Naive thymus-derived CD8-positive, alpha-beta T cell (primary cell): ENCODE measurements around the gene OR5H15. TPM values are rescaled to one million over a fixed set of nuclear protein-coding genes. Genes with fewer than 3 reads are reported as not detected.
"Not testable (repeated sequence)": the region's sequence is repeated elsewhere in the genome, so short reads cannot be mapped to it uniquely, and the experiment has no call there.

ENCODE experiments used
- ATAC-seq, 2 donors: fragments of 150-1000 bp; cut with Tn5 transposase in 1 of 2; sonication (Bioruptor Pico), chemical (Tn5 transposase) in 1 of 2; 1 replicate in 1 of 2; 2 replicates in 1 of 2; pipeline ENCODE4 v1.10.0; 2021; ENCODE audit warnings: mild to moderate bottlenecking in 2 of 2, moderate library complexity in 2 of 2
- POLR2A ChIA-PET: fragments of 350-600 bp; sonication (Branson Sonifier 250); formaldehyde crosslinking; loops from one replicate; lab custom pipeline; 2021; ENCODE audit warnings: antibody characterized with exemption; lab: Charles Lee
- DNase-seq, 10 donors: peaks; one replicate each; pipeline versions ENCODE4 v3.0.0 to v3.0.0-alpha.2; 2020 to 2022
- H3K27ac Mint-ChIP-seq, 10 donors: one replicate each; pipeline ENCODE4 v1.8.0; 2020 to 2022; ENCODE audit warnings: mild to moderate bottlenecking in 10 of 10, mixed read lengths in 10 of 10, moderate library complexity in 4 of 10, inconsistent platforms in 1 of 10
- H3K27me3 Mint-ChIP-seq, 5 donors: one replicate each; pipeline ENCODE4 v1.8.0; 2021 to 2022; ENCODE audit warnings: mixed read lengths in 5 of 5
- H3K36me3 Mint-ChIP-seq, 3 donors: one replicate each; pipeline ENCODE4 v1.8.0; 2020 to 2022; ENCODE audit warnings: mixed read lengths in 3 of 3, mild to moderate bottlenecking in 2 of 3, inconsistent platforms in 1 of 3
- H3K4me1 Mint-ChIP-seq, 4 donors: one replicate each; pipeline ENCODE4 v1.8.0; 2021 to 2022; ENCODE audit warnings: mixed read lengths in 4 of 4
- H3K4me3 Mint-ChIP-seq, 10 donors: one replicate each; pipeline ENCODE4 v1.8.0; 2020 to 2022; ENCODE audit warnings: mild to moderate bottlenecking in 10 of 10, mixed read lengths in 10 of 10, moderate library complexity in 6 of 10, inconsistent platforms in 1 of 10
- H3K9me3 Mint-ChIP-seq, 9 donors: one replicate each; pipeline ENCODE4 v1.8.0; 2020 to 2022; ENCODE audit warnings: mixed read lengths in 9 of 9, mild to moderate bottlenecking in 3 of 9, inconsistent platforms in 1 of 9, moderate library complexity in 1 of 9
- polyA plus RNA-seq, 3 donors: library from polyadenylated mRNA; unstranded; fragments of 300-500 nt; fragmentation: Illumina TruSeq; gene quantifications; one replicate each; pipeline ENCODE4 v1.2.3, GENCODE V29; 2021
- total RNA-seq, 8 experiments: library from RNA in 2 of 8; stranded (reverse) in 2 of 8; gene quantifications; one replicate each; pipeline ENCODE4 v1.2.3 and lab custom pipeline; 2021 to 2026

OR5H15 gene
- not detected for total RNA-seq
- polyA plus RNA-seq = not detected
- 0 reads per million in 6 experiments for total RNA-seq (lab: John Stamatoyannopoulos, UW)

DNA sequence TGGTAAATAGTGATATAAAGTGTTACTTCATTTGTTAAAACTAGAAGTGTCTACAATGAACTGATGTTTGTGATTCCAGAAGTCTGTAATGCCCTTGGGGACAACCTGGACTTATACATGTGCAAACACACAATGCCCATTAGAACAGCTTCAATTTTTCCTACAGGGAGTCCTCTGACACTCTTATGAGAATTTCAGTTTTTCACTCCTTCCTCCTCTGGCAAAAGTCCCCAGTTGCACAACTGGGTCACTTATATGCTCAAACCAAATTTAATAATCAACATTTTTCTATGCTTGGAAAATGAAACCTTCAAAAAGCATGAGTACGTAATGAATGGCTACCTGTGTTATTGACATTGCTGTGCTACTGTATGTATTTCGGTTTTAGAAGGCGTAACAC, at the start of gene OR5H15:
Gene OR5H15, plus strand, starts transcription at position 301 of the 400 bp plus-strand sequence. CDS start 2,004 bp downstream, outside the sequence.
- no peaks in the 10 kb centered on the region for H3K36me3 Mint-ChIP-seq
- H3K9me3 Mint-ChIP-seq = no peaks in the 10 kb centered on the region
- no peaks in the 10 kb centered on the region for H3K4me1 Mint-ChIP-seq
- no peak within 1 kb of the TSS for H3K4me3 Mint-ChIP-seq
- peaks cover 0 to 13% (median 0%) of the 10 kb centered on the region in 5 donors for H3K27me3 Mint-ChIP-seq
- H3K27ac Mint-ChIP-seq = no peak within 1 kb of the TSS
- ATAC-seq (no peak), DNase-seq (no peak)
- POLR2A ChIA-PET = no interaction called here

DNA sequence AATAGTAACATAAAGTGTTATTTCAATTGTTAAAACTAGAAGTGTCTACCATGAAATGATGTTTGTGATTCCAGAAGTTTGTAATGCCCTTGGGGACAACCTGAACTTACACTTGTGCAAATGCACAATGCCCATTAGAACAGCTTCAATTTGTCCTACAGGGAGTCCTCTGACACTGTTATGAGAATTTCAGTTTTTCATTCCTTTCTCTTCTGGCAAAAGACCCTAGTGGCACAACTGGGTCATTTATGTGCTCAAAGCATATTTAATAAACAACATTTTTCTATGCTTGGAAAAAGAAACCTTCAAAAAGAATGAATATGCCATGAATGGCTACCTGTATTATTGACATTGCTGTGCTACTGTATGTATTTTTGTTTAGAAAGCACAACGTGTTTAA, 36.1 kb upstream of the OR5H15 start, which contains the start of gene OR5H1:
Gene OR5H1, plus strand, starts transcription at position 301 of the 400 bp plus-strand sequence. CDS start 1,977 bp downstream, outside the sequence.
- Mint-ChIP-seq H3K27ac (no peak within 1 kb of the TSS), H3K4me3 (no peak within 1 kb of the TSS), H3K36me3 (no peaks in the 10 kb centered on the region), H3K9me3 (peaks cover 0 to 4% (median 0%) of the 10 kb centered on the region in 9 donors), H3K4me1 (no peaks in the 10 kb centered on the region), H3K27me3 (peaks cover 0 to 10% (median 0%) of the 10 kb centered on the region in 5 donors)
- ATAC-seq = no peak
- POLR2A ChIA-PET = no interaction called here
- no peak for DNase-seq

DNA sequence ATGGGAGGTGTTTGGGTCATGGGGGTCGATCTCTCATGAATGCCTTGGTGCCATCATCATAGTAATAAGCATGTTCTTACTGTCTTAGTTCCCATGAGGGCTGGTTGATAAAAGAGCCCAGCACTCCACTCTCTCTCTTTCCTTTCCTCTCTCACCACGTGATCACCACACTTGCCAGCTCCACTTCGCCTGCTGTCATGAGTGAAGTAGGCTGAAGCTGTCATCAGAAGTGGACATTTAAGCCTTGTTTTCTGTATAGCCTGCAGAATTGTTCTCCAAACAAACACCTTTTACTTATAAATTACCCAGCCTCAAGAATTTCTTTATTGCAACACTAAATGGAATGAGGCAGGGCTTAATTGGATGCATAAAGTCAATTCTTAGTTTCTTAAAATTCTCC, 29.9 kb upstream of the OR5H15 start:
- no peak overlapping the region for H3K4me3 Mint-ChIP-seq
- no peaks in the 10 kb centered on the region for H3K36me3 Mint-ChIP-seq
- ATAC-seq (no peak), DNase-seq (no peak)
- H3K4me1 Mint-ChIP-seq = no peaks in the 10 kb centered on the region
- no peak overlapping the region for H3K27ac Mint-ChIP-seq
- POLR2A ChIA-PET = no interaction called here
- H3K27me3 Mint-ChIP-seq = peaks cover 0 to 10% (median 1%) of the 10 kb centered on the region in 5 donors
- H3K9me3 Mint-ChIP-seq = peaks cover 0 to 2% (median 0%) of the 10 kb centered on the region in 9 donors

DNA sequence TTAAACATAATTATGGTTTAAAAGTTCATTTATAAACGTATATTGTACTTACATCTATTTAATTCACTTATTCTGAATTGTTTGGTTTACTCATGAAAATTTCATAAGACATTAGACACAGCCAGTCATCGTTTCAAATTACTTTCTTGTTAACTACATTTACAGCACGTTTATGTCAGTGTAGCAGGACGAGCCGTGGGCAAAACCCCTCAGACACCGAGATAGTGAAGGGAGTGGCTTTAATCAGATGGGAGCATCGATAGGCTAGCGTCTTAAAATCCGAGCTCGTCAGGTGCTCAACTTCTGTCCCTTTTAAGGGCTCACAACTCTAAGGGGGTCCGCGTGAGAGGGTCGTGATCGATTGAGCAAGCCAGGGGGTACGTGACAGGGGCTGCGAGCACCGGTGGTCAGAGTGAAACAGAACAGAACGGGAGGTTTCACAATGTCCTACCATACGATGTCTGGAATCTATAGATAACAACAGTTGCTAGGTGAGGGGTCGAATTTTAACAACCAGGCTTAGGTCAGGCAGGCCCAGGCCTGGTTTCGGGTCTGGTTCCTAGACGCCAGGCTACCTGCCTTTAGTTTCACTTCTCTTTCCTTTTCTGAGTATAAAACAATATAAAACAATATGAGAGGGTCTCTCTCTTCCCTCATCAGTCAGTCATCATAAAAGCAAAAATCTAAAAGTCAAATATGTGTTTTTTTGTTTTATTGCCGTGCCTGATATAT, 28.5 kb upstream of the OR5H15 start:
- H3K4me3 Mint-ChIP-seq, H3K4me1 Mint-ChIP-seq, POLR2A ChIA-PET, DNase-seq, H3K27ac Mint-ChIP-seq, H3K27me3 Mint-ChIP-seq, H3K36me3 Mint-ChIP-seq, ATAC-seq, H3K9me3 Mint-ChIP-seq: not testable (repeated sequence)

DNA sequence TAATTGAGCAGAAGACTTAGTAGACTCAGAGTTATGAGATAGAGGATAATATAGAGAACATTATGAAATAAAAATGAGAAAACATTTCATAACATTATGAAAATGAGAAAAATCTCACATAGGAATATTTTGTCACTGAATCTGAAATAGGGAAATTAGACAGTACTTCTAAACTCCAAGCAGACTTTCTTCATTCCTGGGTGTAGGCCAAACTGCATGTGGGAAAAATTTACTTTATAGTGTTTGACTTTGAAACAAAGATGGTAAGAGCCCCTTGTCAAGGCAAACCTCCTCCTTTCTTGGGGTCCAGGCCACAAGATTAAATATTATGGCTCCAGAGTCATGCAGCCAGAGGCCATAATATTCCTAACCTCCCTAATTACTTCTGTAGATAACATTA, 26.0 kb upstream of the OR5H15 start:
- Mint-ChIP-seq H3K36me3 (no peaks in the 10 kb centered on the region), H3K9me3 (peaks cover 0 to 2% (median 0%) of the 10 kb centered on the region in 9 donors)

DNA sequence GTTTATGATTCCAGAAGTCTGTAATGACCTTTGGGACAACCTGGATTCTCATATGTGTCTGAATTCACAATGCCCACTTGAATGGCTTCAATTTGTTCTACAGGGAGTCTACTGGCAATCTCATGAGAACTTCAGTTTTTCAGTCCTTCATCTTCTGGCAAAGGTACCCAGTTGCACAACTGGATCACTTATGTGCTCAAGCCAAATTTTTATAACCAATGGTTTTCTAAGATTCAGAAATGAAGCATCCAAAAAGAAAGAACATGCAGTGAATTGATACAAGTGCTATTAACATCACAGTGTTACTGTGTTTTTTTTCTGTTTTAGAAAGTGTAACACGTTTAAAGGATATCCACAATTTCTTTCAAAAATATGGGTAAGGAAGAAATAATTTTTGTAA, 19.3 kb upstream of the OR5H15 start, which contains the start of gene OR5H14:
Gene OR5H14, plus strand, starts transcription at position 301 of the 400 bp plus-strand sequence. CDS start 1,907 bp downstream, outside the sequence.
- H3K9me3 Mint-ChIP-seq = peaks cover 0 to 7% (median 0%) of the 10 kb centered on the region in 9 donors
- no peaks in the 10 kb centered on the region for H3K4me1 Mint-ChIP-seq
- H3K27me3 Mint-ChIP-seq = peaks cover 0 to 6% (median 3%) of the 10 kb centered on the region in 5 donors
- ATAC-seq (no peak), DNase-seq (no peak)
- POLR2A ChIA-PET = no interaction called here
- no peak within 1 kb of the TSS for H3K27ac Mint-ChIP-seq
- H3K4me3 Mint-ChIP-seq = no peak within 1 kb of the TSS
- no peaks in the 10 kb centered on the region for H3K36me3 Mint-ChIP-seq

More for the DNA sequence above, 26.0 kb upstream of the OR5H15 start:
- POLR2A ChIA-PET = no interaction called here
- no peak for ATAC-seq
- no peak for DNase-seq
- peaks cover 0 to 10% (median 3%) of the 10 kb centered on the region in 5 donors for H3K27me3 Mint-ChIP-seq
- no peak overlapping the region for H3K27ac Mint-ChIP-seq
- H3K4me3 Mint-ChIP-seq = no peak overlapping the region
- no peaks in the 10 kb centered on the region for H3K4me1 Mint-ChIP-seq

DNA sequence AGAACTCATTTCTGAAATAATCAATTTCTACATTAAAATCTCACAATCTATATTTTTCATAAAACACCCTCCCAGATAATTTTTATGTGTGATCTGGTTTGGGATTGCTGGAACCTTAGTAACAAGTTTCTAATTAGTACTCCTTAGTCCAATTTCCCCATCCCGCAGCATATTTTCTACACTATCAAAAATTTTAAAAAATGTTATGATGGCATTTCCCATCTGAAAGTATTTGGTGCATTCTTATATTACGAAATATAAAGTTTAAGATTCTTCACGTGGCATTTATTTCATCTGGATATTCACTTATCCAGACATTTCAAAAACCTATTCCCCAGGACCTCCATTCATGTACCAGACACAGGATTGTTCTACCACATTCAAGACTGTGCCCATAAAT, 17.7 kb upstream of the OR5H15 start:
- POLR2A ChIA-PET = no interaction called here
- H3K36me3 Mint-ChIP-seq = no peaks in the 10 kb centered on the region
- H3K27ac Mint-ChIP-seq = no peak overlapping the region
- H3K9me3 Mint-ChIP-seq = peaks cover 0 to 7% (median 0%) of the 10 kb centered on the region in 9 donors
- ATAC-seq (no peak), DNase-seq (no peak)
- H3K27me3 Mint-ChIP-seq = peaks cover 0 to 9% (median 2%) of the 10 kb centered on the region in 5 donors
- H3K4me3 Mint-ChIP-seq = no peak overlapping the region
- no peaks in the 10 kb centered on the region for H3K4me1 Mint-ChIP-seq

DNA sequence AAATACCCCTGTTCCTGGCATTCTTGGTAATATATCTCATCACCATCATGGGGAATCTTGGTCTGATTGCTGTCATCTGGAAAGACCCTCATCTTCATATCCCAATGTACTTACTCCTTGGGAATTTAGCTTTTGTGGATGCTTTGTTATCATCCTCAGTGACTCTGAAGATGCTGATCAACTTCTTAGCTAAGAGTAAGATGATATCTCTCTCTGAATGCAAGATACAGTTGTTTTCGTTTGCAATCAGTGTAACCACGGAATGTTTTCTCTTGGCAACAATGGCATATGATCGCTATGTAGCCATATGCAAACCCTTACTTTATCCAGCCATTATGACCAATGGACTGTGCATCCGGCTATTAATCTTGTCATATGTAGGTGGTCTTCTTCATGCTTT, 17.0 kb upstream of the OR5H15 start:
- H3K4me1 Mint-ChIP-seq, POLR2A ChIA-PET, H3K4me3 Mint-ChIP-seq, H3K27me3 Mint-ChIP-seq, H3K9me3 Mint-ChIP-seq, H3K27ac Mint-ChIP-seq, ATAC-seq, DNase-seq, H3K36me3 Mint-ChIP-seq: not testable (repeated sequence)

DNA sequence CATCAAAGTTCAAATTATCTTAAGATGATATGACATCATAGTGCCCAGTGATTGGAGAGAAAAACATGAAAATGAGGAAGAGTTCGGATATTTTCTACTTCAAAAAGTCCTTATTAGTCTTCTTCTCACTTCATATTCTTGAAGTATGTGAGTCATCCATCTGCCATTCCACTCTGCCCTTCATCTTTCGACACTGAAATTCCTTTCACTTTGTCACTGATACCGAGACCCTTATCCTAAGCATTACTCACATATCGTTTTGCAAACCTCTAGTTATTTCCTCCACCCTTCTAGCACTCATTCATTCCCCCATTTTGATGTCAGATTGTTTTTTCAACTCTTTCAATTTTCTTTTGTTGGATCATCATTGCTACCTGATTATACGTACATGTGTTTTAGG, 15.3 kb upstream of the OR5H15 start:
- no peak for DNase-seq
- H3K27ac Mint-ChIP-seq = no peak overlapping the region
- no peak for ATAC-seq
- no peaks in the 10 kb centered on the region for H3K4me1 Mint-ChIP-seq
- H3K36me3 Mint-ChIP-seq = no peaks in the 10 kb centered on the region
- no peak overlapping the region for H3K4me3 Mint-ChIP-seq
- H3K27me3 Mint-ChIP-seq = peaks cover 0 to 9% (median 0%) of the 10 kb centered on the region in 5 donors
- H3K9me3 Mint-ChIP-seq = peaks cover 0 to 7% (median 0%) of the 10 kb centered on the region in 9 donors
- POLR2A ChIA-PET = no interaction called here

DNA sequence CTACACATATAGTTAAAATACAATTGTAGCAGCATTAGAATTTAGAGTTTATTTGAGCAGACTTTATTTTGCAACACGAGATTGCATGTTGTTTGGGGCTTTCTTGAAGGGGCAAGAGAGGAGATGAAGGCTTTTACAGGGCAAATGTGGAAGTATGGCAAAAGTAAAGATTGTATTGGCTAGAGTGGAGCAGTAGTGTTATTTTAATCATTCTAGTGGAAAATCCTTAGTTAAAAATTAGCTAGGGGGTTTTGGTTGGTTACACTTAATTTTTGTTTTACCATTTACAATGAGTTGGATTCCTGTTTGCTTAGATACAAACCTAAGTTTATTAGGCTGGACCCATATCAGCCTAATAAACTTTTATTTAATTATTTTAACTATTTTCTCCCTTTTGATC, 4.6 kb downstream of the OR5H15 start:
- no peak overlapping the region for H3K4me3 Mint-ChIP-seq
- peaks cover 0 to 5% (median 0%) of the 10 kb centered on the region in 3 donors for H3K36me3 Mint-ChIP-seq
- H3K27me3 Mint-ChIP-seq = peaks cover 0 to 15% (median 3%) of the 10 kb centered on the region in 5 donors
- peaks cover 0 to 14% (median 0%) of the 10 kb centered on the region in 9 donors for H3K9me3 Mint-ChIP-seq
- H3K4me1 Mint-ChIP-seq = no peaks in the 10 kb centered on the region
- POLR2A ChIA-PET = no interaction called here
- ATAC-seq (no peak), DNase-seq (no peak)
- no peak overlapping the region for H3K27ac Mint-ChIP-seq

DNA sequence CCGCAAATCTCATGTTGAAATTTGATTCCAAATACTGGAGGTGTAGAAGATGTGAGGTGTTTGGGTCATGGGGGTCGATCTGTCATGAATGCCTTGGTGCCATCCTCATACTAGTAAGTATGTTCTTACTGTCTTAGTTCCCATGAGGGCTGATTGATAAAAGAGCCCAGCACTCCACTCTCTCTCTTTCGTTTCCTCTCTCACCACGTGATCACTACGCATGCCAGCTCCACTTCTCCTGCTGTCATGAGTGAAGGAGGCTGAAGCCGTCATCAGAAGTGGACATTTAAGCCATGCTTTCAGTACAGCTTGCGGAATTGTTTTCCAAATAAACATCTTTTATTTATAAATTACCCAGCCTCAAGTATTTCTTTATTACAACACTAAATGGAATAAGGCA, 6.1 kb downstream of the OR5H15 start:
- Mint-ChIP-seq H3K9me3 (peaks cover 0 to 18% (median 3%) of the 10 kb centered on the region in 9 donors), H3K4me1 (no peaks in the 10 kb centered on the region), H3K27ac (no peak overlapping the region), H3K4me3 (no peak overlapping the region), H3K27me3 (peaks cover 0 to 20% (median 3%) of the 10 kb centered on the region in 5 donors), H3K36me3 (peaks cover 0 to 5% (median 0%) of the 10 kb centered on the region in 3 donors)
- DNase-seq = no peak
- ATAC-seq = no peak
- POLR2A ChIA-PET = interaction anchor here (0.7 kb wide), 1 partner anchor 179 kb away, joined by 4 read pairs; no protein-coding TSS in a partner anchor

DNA sequence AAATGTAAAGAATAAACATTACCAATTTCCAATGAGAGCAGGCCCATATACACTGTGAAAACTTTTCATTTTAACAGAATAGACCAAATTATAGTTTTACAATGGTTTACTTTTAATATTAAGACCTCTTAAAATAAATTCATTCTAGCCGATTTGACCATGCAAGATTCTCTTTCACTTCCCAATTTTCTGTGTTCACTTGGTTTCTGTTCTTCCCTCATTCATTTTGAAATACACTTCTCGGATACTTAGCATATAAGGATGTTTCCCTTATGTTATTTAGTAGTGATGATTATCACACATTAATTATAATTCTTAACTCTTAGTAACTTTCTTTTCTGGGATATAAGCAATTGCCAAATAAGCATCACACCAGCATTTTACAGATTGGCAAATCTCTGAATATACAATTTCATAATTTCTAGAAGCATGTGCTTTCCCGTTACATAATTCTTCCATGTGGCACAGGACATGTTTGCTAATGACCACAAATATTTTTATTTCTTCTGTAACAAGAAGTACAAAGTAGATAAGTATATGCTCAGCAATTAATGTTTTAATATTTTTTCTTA, 13.9 kb downstream of the OR5H15 start:
- peaks cover 0 to 12% (median 0%) of the 10 kb centered on the region in 5 donors for H3K27me3 Mint-ChIP-seq
- ATAC-seq (no peak), DNase-seq (no peak)
- no peak overlapping the region for H3K4me3 Mint-ChIP-seq
- H3K36me3 Mint-ChIP-seq = no peaks in the 10 kb centered on the region
- H3K4me1 Mint-ChIP-seq = no peaks in the 10 kb centered on the region
- H3K9me3 Mint-ChIP-seq = peaks cover 0 to 9% (median 2%) of the 10 kb centered on the region in 9 donors
- no peak overlapping the region for H3K27ac Mint-ChIP-seq
- POLR2A ChIA-PET = no interaction called here

DNA sequence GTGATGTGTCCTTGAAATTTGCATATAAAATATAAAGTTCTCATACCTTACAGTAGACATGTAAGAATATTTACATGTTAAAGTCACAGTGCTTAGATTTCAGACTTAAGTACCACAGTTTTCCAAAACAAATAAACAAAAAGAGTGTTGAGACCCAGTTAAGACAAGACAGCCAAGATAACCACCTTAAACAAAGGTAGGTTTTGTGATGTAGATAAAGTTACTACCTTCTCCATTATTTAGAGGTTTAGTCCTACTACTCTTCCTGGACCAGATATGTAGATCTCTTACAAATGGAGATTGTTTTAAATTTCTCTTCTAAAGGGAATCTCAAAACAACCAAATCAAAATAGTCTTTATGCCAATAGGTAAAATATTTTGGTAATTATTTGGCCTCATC, 15.7 kb downstream of the OR5H15 start:
- no peak overlapping the region for H3K4me3 Mint-ChIP-seq
- POLR2A ChIA-PET = no interaction called here
- H3K36me3 Mint-ChIP-seq = no peaks in the 10 kb centered on the region
- DNase-seq (no peak), ATAC-seq (no peak)
- H3K4me1 Mint-ChIP-seq = no peaks in the 10 kb centered on the region
- no peak overlapping the region for H3K27ac Mint-ChIP-seq
- peaks cover 0 to 4% (median 0%) of the 10 kb centered on the region in 9 donors for H3K9me3 Mint-ChIP-seq
- peaks cover 0 to 2% (median 0%) of the 10 kb centered on the region in 5 donors for H3K27me3 Mint-ChIP-seq
